Cardiac fibroblast (primary cell): Measurements from ENCODE around the gene SPOCK2.

ENCODE experiments used
- DNase-seq, 2 donors: peaks; one replicate each; pipeline versions ENCODE4 v3.0.0 to v3.0.0-alpha.2; 2010; ENCODE audit warnings: low read depth in 2 of 2
- H3K4me3 ChIP-seq, 2 donors: replicated peaks in 1 of 2; 1 replicate in 1 of 2; 2 replicates in 1 of 2; pipeline ENCODE4 v1.5.1; 2011; ENCODE audit warnings: low read depth in 2 of 2, low read length in 2 of 2, mild to moderate bottlenecking in 2 of 2, moderate library complexity in 1 of 2
- TF ChIP-seq, protein P1 (sequence below): IDR thresholded peaks from one replicate; pipeline ENCODE4 v1.5.1; 2011; ENCODE audit warnings: low read depth, mild to moderate bottlenecking, low read length, inconsistent platforms

Gene SPOCK2

DNA sequence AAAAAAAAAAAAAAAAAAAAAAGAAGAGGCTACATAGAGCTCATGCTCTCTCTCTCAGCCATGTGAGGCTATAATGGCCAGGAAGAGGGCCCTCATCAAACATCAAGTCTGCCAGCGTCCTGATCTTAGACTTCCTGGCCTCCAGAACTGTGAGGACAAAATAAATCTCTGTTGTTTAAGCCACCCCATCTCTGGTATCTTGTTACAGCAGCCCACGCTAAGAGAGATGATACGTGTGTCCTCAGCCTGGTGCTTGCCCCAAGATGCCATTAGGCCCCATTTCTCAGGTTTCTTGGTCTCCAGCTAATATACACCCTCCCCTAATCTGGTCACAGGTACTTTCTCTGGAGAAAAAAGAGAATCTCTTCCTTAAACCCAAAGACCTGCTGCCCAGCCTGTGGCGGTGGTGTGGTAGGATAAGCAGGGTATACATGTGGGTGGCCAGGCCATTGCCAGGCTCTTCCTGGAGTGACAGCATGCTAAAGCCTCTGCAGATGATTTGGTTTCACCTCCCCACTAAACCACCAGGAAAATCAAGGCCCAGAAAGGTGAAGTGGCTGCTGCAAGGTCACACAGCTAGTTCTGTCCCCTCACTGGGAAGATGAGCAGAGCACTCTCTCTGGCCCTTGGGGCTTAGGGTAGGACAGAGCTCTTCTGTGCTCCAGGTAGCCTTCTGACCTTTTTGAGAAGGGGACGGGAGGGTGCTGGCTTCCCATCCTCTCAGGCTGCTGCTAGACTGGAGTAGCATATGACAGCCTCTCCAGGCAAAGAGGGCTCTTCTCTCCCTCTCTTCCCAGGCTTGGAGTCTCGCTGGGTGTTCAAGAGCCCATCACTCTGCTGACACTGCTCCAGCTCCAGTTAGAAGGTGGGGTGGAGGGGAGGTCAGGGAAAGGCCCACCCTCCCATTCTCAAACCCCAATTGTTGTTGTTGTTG lies 5.2 kb downstream of the SPOCK2 start:
- no peak overlapping the region for H3K4me3 ChIP-seq
- TF ChIP-seq, protein P1, sequence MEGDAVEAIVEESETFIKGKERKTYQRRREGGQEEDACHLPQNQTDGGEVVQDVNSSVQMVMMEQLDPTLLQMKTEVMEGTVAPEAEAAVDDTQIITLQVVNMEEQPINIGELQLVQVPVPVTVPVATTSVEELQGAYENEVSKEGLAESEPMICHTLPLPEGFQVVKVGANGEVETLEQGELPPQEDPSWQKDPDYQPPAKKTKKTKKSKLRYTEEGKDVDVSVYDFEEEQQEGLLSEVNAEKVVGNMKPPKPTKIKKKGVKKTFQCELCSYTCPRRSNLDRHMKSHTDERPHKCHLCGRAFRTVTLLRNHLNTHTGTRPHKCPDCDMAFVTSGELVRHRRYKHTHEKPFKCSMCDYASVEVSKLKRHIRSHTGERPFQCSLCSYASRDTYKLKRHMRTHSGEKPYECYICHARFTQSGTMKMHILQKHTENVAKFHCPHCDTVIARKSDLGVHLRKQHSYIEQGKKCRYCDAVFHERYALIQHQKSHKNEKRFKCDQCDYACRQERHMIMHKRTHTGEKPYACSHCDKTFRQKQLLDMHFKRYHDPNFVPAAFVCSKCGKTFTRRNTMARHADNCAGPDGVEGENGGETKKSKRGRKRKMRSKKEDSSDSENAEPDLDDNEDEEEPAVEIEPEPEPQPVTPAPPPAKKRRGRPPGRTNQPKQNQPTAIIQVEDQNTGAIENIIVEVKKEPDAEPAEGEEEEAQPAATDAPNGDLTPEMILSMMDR = no peak
- no peak for DNase-seq

DNA sequence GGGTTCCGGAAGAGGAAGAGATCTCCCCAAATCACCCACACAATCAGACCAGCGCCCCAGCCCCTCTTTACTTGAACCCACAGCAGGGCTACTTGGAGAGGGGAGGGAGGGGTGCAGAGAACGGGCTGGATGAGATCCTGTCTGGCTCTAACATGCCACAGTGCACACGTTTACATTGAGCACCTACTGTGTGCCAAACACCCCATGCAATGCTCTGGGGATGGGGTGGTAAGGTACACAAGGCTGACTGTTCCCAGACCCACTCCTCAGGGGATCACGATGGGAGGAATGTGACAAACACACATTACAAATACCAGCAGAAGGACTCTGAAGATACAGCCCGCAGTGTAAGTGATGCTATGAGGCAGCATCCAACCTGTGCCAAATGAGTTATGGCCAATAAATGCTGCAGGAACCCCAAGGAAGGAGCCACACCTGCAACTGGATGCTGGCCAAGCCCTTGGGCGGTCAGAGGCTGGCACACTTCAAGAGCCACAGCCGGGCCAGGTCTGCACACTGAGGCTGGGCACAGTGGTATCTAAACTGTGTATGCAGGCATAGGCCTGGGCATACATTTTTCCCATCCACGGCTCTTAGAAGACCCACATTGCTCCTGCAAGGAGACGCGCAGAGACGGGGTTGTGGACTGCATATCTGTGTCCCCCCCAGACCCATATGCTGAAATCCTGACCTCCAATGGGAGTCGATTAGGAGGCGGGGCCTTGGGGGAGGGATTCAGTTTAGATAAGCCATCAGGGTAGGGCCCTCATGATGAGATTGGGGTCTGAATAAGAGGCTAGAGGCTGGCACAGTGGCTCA lies 6.4 kb downstream of the SPOCK2 start:
- DNase-seq = no peak
- no peak overlapping the region for H3K4me3 ChIP-seq
- TF ChIP-seq, protein P1 = no peak

DNA sequence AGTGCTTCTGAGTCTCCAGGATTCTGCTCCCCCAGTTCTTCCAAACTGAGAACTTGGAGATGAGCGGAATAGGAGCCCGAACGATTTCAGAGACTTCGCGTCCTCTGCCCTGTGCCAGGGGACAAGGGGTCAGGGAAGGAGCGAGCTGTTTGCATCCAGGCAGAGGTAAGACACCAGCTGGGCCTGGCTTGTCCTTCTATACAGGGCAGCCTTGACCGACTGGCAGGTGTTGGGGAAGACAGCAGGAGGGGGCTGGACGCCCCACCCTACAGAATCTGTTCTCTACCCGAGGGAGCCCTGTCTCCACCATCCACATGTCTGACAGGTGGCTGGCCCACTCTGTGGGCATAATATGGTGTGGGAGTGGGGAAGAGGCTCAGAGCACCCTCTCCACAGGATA lies 7.1 kb downstream of the SPOCK2 start:
- TF ChIP-seq, protein P1 = no peak
- H3K4me3 ChIP-seq = no peak overlapping the region
- DNase-seq = no peak

DNA sequence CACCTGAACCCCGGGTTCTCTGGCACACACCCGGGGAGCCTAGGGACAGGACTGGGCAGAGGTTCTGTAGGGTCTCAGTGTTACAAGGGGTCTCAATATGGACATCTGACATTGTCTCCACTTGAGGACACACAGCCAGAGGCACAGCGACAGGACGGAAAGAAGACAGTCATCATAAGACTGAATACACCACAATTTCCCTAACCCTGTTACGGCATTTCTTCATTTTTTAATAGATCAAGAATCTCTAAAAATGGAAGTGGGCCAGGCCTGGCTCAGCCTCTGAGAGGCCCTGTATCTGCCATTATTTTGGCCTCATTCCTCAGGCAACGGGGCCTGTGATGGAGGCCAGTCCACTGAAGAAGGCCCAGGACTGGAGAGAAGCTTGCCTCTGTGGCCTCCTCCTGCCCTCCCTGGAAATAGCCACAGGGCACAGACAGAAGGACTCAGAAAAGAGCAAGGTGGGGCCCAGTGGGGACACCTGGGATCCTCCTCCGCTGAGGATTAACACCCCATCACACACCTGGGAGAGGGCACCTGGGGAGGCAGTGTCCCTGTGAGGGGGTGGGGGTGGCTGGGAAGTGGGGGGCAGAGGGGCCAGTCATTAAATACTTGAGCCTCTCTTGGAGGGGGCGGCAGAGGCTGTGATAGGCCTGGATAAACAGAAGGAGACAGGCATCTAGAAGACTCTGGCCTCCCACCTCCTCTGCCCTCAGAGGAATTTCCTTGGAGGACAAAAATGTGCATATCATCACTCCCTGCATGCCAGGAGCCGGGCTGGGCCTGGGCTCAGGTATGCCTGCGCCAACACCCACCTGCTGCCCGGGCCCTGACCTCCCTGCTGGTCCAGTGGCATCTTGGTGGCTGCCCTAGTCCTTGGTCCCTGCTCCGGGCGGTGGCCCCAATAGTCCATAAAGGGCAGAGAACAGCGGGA lies 8.0 kb downstream of the SPOCK2 start:
- no peak overlapping the region for H3K4me3 ChIP-seq
- TF ChIP-seq, protein P1 = no peak
- no peak for DNase-seq

DNA sequence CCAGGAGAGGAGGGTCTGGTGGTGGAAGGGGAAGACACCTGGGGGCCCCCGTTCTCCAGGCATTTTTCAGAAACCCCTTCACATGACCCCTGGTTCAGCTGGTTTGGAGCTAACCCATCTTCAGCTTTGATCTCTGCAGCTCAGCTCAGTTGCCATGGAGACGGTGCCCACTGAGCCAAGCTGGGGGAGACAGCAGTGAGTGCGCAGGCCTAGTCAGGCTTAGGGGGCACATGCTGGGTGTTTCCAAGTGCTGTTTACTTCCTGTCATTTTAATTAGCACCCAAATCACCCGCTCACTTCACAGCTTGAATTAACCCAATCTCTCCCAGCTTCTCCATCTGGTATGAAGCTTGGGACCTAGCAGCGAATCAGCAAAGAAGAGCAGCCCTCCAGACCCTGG lies 9.0 kb downstream of the SPOCK2 start:
- no peak overlapping the region for H3K4me3 ChIP-seq
- DNase-seq = no peak
- TF ChIP-seq, protein P1 = no peak
